HG02763 (cell line): ENCODE results near the gene KCNC3.
A peak's percentile ranks its signal among the peaks of the same experiment; 100 is the strongest.

ENCODE experiments used
- ATAC-seq: cut with Tn5 transposase; IDR thresholded peaks from one replicate; pipeline ENCODE4 v1.9.1; 2021; ENCODE audit warnings: mild to moderate bottlenecking, moderate library complexity; ENCODE audit not compliant: unreplicated experiment

The KCNC3 gene

DNA sequence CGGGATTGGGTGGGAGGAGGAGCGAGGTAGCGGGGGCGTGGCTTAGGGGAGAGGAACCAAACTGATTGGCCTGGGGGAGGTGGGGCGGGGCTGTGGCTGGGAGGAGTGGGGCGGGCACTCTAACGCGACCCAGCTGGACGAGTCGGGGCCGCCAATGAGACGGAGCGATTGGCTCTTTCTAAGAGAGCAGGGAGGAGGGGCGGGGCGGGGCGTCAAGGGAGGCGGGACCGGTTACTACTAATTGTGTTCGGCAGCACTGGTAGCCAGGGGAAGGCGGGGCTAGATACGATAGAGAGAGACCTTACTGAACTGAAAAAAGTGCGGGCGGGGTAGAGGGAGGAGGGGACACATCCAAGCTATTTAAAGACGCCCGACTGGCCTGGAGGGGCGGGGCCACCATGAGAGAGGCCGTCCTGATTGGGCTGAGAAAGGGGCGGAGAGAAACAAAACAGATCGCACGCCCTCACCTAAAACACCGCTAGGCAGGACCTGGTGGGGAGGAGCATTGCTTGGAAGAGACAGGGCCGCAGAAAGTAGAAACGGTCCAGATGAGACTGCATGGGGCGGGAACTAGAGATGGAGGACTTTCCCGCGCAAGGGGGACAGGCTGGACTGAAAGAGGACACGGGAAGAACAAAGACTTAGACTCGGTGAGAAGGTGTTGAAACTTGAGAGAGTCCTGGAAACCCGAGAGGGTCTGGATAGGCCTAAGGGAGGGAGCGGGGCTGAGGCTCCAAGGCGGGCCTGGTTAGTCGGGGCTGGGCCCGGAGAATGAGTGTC lies at the start of gene KCNC3:
Gene KCNC3, minus strand, starts transcription at position 232 of the 780 bp plus-strand sequence. CDS start 295 bp downstream, outside the sequence.
- peak; percentile 49 for ATAC-seq

GRCh38 chr19:50378863-50379236 lies 49.7 kb upstream of the KCNC3 start:
- no peak for ATAC-seq

DNA sequence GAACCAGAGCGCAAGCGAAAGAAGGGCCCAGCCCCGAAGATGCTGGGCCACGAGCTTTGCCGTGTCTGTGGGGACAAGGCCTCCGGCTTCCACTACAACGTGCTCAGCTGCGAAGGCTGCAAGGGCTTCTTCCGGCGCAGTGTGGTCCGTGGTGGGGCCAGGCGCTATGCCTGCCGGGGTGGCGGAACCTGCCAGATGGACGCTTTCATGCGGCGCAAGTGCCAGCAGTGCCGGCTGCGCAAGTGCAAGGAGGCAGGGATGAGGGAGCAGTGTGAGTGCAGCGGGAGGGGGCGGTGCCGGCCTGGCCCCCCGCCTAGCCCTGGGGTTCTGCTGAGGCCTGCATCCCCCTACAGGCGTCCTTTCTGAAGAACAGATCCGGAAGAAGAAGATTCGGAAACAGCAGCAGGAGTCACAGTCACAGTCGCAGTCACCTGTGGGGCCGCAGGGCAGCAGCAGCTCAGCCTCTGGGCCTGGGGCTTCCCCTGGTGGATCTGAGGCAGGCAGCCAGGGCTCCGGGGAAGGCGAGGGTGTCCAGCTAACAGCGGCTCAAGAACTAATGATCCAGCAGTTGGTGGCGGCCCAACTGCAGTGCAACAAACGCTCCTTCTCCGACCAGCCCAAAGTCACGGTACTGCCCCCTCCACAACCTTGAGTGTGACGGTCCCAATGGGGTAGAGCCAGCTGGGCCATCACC lies 49.1 kb upstream of the KCNC3 start:
- ATAC-seq, result no peak

DNA sequence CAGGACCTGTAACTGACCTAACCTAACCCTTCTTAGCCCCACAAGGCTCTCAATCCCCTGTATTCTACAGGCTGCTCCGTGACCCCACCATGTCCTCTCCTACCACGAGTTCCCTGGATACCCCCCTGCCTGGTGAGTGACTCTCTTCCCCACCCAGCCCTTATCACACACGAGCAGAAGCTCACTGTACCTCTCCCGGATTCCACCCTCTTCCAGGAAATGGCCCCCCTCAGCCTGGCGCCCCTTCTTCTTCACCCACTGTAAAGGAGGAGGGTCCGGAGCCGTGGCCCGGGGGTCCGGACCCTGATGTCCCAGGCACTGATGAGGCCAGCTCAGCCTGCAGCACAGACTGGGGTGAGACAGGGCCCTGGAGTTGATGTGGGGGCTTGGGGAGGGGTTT lies 48.3 kb upstream of the KCNC3 start:
- no peak for ATAC-seq

DNA sequence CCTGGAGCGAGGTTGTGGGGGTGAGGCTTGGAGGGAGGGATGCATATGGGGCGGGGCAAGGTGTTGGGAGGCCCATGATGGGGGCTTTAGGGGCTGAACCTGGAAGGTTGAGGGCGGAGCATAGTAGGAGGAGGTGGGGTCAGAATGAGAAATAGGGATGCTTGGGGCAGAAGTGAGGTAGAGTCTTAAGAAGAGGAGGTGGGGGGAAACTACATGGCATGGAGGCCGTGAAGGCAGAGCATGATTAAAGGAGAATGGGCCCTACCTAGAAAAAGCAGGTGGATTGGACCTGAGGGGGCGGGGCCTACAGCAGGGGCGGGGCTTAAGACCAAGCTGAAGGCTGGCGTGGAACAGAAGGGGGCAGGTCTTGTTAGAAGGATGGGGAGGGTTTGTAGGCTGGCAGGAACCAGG lies 47.9 kb upstream of the KCNC3 start:
- peak; percentile 17 for ATAC-seq

DNA sequence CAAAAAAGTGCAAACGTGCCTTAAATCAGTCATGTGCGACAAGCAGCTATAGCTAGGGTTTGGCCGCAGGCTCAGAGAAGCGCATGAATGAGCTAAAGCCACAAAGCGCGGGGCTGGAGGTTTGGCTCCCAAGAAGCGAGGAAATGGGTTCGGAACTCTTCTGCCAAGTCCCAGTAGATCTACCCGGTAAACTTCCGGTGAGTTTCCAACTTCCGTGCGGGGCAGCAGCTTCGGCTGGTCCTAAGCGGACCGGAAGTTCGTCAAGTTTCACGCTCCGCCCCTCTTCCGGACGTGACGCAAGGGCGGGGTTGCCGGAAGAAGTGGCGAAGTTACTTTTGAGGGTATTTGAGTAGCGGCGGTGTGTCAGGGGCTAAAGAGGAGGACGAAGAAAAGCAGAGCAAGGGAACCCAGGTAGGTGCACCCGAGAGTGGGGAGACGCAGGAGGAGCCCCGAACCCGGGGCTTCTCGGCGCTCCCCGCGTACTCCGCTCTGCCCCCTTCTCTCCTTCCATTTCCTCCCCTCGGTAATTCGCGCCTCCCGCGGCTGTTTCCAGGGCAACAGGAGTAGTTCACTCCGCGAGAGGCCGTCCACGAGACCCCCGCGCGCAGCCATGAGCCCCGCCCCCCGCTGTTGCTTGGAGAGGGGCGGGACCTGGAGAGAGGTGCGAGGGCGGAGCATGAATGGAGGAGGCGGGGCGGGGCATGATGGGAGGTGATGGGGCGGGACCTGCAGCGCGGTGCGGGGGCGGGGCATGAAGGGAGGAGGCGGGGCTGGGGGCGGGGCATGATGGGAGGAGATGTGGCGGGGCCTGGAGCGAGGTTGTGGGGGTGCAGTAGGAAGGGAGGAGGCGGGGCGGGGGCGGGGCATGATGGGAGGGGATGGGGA lies 47.2 kb upstream of the KCNC3 start, which contains the start of gene NR1H2:
Gene NR1H2, plus strand, starts transcription at position 292 of the 885 bp plus-strand sequence. CDS start 1,149 bp downstream, outside the sequence.
- peak; percentile 88 for ATAC-seq

- ATAC-seq, result no peak
These were observed 42.8 kb upstream of the KCNC3 start for GRCh38 chr19:50371914-50372475.

DNA sequence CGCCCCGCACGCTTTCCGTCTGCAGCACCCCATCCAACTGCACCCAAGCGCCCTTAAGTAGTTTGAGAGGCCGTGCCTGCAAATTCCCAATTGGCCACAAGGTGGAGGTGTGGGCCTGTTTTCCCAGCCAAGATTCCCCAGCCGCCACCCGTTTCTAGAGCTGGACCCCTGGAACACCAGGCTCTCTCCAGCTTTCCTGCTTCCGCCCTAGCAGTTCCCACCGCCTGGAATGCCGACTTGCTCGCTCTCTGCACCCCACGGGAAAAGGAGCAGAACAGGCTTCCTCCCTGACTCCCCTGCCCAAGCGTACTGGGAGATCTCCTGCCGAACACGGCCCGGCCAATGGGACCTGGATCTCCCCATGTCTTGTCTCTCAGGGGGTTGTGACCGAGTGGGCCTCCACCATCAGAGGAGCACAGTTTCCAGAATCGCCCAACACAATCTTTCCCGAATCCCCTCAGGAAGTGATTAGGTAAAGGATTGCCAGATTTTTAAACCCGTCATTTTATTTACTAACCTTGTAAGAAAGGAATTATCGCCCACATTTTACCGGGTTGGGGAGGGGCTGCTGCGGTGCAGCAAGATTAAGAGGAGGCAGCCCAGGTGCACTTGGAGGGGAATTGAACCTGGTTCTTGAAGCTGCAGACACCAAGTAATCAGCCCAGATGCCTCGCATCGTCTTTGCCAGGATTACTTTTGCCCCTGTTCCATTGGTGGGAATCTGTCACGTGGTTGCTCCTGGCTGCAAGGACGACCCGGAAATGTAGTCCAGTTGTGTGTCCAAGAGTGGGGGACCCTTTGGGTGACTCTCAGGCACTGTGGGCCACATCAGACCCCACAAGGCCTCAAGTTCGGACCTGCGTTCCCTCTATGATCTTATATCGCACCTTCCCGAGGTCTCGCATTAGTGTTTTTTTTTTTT lies 39.7 kb upstream of the KCNC3 start:
- peak; percentile 50 for ATAC-seq

DNA sequence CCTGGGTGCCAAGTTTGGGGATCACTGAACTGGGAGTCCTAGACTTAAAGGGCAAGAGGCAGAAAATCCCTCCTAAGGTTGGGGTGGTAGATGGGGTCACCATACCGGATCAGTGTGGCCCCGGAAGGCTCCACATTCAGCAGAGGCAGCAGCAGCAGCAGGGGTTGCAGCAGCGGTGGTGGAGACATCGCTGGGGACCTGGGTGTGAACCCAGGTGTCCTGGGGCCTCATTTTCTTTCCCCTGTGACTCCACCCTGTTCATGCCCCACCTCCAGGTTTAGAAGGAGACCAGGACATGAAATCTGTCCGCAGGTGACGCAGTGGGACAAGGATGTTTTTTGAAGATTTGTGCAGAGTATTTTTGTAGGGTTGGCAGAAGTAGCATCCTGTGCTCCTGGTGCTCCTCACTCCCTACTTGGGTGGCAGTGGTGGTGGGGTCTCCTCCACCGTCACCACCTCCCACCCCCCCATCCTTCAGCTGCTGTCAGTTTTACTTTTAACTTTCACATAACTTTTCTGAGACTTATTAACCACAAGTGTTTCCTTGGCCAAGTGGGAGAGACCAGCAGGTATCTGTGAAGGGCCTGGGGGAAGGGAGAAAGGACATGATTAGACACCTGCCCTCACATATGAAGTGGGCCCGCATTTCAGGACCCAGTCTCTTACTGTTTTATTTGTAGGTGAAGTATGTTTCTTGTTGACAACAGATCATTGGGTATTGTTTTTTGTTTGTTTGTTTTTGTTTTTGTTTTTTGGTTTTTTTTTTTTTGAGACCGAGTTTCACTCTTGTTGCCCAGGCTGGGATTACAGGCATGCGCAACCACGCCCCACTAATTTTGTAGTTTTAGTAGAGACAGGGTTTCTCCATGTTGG lies 36.5 kb upstream of the KCNC3 start, which contains the start of gene NAPSA:
Gene NAPSA, minus strand, starts transcription at position 206 of the 873 bp plus-strand sequence. Its CDS starts 18 bp downstream, at position 188.
- no peak for ATAC-seq

DNA sequence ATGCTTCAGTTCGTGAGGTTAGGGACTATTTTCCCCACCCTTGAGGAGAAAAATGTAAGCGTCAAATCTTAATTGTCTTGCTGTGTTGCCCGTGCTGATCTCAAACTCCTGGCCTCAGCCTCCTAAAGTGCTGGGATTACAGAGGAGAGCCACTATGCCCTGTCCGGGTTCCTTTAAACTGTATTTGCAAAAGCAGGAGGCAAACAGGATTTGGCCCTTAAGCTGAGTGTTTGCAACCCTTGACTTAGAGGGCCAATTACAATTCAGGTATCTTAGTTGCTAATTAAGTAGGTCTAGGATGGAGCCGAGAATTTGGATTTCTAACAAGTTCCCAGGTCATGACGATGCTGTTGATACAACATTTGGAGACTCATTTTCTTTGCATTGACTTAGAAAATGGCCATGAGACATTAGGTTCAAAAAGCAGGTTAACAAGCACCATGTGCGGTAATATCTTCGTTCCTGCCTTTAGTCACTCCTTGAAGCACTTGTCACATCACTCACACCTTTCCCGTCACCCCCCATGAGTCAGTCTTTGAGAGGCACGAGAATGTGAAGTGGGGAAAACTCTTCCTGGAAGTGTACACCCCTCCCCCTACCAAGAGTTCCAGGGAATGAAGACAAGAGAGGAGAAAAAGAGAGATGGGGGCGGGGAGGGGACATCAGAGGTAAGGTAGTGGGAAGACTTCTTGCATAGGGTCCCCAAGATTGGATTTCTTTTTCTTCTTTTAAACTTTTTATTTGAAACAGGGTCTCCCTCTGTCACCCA lies 33.7 kb upstream of the KCNC3 start:
- ATAC-seq, result no peak

GRCh38 chr19:50362030-50362412 lies 32.8 kb upstream of the KCNC3 start:
- no peak for ATAC-seq

DNA sequence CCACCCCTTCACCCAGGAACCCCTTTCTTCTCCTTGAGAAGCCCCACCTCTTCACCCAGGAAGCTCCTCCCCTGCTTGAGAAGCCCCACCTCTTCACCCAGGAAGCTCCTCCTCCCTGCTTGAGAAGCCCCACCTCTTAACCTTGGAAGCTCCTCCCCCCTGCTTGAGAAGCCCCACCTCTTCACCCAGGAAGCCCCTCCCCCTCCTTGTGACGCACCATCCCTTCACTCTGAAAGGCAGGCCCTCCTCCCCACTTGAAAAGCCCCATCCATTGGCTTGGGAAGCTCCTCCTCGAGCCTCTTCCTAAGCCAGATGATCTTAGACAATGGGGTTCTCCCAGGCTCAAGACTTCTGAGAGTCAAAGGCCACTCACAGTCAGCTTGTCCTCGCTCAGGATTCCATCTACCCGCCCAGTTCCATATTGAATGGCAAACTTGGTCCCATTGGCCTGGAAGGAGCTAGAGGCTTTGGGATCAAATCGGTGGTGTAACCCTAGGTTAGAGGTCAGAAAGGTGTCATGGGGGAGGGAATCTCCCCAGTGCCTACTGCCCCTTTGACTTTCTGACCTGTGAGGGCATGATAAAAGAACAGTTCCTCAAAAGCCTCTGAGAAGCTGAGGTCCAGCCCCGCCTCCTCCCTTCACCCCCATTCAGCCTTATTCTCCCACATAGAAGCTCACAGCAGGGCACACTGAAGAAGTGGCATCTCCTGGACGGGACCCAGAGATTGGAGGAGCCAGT lies 32.3 kb upstream of the KCNC3 start:
- ATAC-seq, result no peak

DNA sequence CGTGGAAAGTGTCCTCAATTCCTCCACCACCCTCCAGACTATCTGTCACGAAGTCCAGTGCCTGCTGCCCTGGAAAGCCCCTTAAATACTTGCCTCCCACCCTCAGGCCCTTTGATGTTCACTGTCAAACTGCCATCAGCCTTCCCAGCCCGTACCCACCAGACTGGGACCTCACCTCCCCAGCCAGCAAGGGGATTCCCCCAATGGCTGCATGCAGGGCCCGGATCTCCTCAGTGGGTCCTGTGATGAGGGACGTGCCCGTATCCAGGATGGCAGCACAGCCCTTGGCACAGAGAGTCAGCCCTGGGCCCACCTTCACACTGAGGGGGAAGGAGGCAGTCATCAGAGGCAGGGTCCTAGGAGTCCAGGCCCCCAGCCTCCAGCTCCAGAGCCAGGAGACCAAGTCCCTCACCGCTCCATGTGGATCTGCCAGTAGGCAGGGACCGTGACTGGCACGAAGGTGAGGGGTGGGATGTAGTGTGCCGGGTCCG lies 30.2 kb upstream of the KCNC3 start:
- ATAC-seq, result no peak

- ATAC-seq, result no peak
These were observed 29.5 kb upstream of the KCNC3 start for GRCh38 chr19:50358483-50359327.

DNA sequence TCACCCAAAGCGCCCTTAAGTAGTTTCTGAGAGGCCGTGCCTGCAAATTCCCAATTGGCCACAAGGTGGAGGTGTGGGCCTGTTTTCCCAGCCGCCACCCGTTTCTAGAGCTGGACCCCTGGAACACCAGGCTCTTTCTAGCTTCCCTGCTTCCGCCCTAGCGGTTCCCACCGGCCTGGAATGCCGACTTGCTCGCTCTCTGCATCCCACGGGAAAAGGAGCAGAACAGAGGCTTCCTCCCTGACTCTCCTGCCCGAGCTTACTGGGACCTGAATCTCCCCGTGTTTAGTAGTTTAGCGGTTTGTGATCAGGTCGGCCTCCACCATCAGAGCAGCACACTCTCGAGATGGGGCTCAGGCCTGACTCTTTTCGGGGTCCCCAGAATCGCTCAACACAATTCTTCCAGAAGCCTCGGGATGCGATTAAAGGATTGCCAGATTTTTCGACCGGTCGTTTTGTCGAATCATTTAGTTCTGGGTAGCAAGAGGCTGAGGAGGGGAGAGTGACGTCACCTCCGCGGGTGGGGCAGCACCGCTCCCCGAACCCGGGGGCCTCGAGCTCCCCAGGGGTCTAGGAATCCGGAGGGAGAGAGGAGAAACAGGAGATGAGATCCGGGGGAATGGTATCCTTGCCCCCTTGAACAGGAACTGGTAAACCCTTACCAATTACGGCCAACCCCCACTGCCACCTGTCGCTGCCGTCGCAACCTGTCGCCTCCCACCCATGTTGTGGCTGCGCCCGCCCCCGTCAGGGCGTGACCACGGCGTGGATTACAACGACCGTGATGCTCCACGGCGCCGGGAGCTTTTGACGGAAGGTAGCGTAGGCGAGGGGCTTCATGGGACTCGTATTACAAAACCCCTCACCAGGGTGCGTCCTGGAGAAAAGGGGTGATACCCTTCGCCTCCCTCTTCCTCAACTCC lies 28.3 kb upstream of the KCNC3 start:
- ATAC-seq, result peak; percentile 62
